WI38 (cell line): ENCODE results near the gene EEIG2.

Source experiments
- H3K4me3 ChIP-seq: 2 replicates; pipeline ENCODE4 v1.5.1; 2011; ENCODE audit warnings: low read depth, mild to moderate bottlenecking, control low read depth, low read length
- CTCF ChIP-seq: IDR thresholded peaks from 2 replicates; pipeline ENCODE4 v1.5.1; 2012; ENCODE audit warnings: low read depth, mild to moderate bottlenecking, control low read depth, low read length

Gene EEIG2

GRCh38 chr1:108598340-108598739 is 38.4 kb downstream of the EEIG2 start:
- no peak overlapping the region for H3K4me3 ChIP-seq
- no peak for TF ChIP-seq CTCF

DNA sequence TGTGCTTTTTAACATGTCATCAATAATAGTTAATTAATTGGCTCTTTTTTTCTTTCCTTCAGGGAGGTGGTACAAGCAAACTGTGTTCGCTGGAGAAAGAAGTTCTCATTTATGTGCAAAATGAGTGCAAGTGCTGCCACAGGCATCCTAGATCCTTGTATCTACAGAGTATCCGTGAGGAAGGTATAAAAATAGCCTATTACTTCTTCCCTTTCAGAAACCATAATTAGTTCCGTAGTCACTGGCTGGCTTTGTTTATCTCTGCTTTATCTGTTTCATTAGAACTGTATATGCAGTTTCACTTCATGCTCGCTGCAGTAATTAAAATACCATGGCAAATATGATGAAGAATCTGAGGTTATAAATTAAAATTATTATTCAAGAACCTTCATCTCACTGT is 40.6 kb downstream of the EEIG2 start:
- TF ChIP-seq CTCF: no peak
- H3K4me3 ChIP-seq: no peak overlapping the region

DNA sequence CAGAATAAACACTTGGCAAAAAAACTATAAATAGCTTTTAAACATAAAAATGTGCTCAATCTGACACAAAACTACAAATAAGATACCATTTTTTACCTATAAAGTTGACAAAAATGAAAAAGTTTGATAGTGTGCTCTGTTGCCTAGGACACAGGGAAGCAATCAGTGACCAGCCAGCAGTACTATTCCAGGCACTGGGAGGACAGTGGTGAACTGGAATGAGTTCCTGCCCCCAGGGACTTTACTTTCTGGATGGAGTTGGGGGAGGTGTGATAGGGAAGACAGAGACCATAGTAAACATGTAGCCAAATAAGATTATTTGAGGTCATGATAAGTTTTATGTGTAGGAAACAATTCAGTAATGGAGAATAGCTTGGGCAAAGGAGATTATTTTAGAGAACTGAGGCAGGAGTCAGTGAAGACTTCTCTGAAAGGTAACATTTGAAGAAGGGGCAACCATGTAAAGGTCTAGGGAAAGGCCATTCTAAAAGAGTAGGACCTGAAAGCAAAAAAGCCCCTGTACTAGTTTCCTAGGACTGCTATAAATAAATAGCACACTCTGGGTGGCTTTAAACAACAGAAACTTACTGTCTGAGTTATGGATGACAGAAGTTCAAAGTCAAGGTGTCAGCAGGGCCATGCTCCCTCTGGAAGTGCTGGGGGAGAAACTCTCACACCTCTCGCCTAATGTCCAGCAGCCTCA is 42.0 kb downstream of the EEIG2 start:
- no peak for TF ChIP-seq CTCF

GRCh38 chr1:108605633-108606032 is 45.7 kb downstream of the EEIG2 start:
- TF ChIP-seq CTCF: no peak
- no peak overlapping the region for H3K4me3 ChIP-seq

More for the DNA sequence above, 42.0 kb downstream of the EEIG2 start:
- H3K4me3 ChIP-seq: no peak overlapping the region

DNA sequence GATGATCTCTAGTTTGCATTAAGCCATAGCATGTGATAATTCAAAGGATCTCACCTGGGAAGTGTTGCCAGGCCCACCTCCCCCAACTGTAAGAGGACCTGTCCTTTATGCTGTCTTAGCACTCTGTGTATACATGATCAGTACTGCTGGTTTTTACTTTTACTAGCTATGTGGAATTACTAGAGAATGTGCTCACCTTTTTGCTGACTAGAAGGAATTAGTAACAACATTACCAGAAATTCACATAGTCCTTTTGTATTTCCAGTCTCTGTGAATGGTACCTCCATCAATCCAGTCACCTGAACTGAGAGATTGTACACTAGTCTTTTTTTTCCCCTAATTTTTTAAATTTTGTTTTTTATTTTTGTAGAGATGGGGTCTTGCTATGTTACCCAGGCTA is 46.6 kb downstream of the EEIG2 start:
- no peak for TF ChIP-seq CTCF
- no peak overlapping the region for H3K4me3 ChIP-seq

- no peak overlapping the region for H3K4me3 ChIP-seq
- no peak for TF ChIP-seq CTCF
These were observed 49.7 kb downstream of the EEIG2 start for GRCh38 chr1:108609483-108610049.
